Type B pancreatic cell (in vitro differentiated cells): ENCODE data around the gene THADA. TPM values are rescaled to one million over a fixed set of nuclear protein-coding genes. Genes with fewer than 3 reads are reported as not detected.
A peak's percentile ranks its signal among the peaks of the same experiment; 100 is the strongest.

Source experiments
- DNase-seq: peaks from one replicate; pipeline ENCODE4 v3.0.0; 2021; ENCODE audit warnings: mixed read lengths; ENCODE audit not compliant: unreplicated experiment; ENCODE audit errors: extremely low spot score
- H3K27ac Mint-ChIP-seq: 2 replicates; pipeline ENCODE4 v1.8.0; 2021; ENCODE audit warnings: mild to moderate bottlenecking, mixed read lengths
- H3K27me3 Mint-ChIP-seq: 2 replicates; pipeline ENCODE4 v1.8.0; 2021; ENCODE audit warnings: mixed read lengths
- H3K36me3 Mint-ChIP-seq: 2 replicates; pipeline ENCODE4 v1.8.0; 2021; ENCODE audit warnings: mixed read lengths
- H3K4me1 Mint-ChIP-seq: one replicate; pipeline ENCODE4 v1.8.0; 2021; ENCODE audit warnings: mixed read lengths; ENCODE audit not compliant: unreplicated experiment
- H3K4me3 Mint-ChIP-seq: 2 replicates; pipeline ENCODE4 v1.8.0; 2021; ENCODE audit warnings: mild to moderate bottlenecking, mixed read lengths
- H3K9me3 Mint-ChIP-seq: 2 replicates; pipeline ENCODE4 v1.8.0; 2021; ENCODE audit warnings: mixed read lengths
- CTCF ChIP-seq: fragments of 200-600 bp; sonication (generic); conservative IDR thresholded peaks from 2 replicates; pipeline ENCODE4 v1.5.0; 2021; ENCODE audit warnings: antibody characterized with exemption, mild to moderate bottlenecking
- total RNA-seq: library from RNA; stranded (reverse); gene quantifications from 2 replicates; pipeline ENCODE4 v1.2.1, GENCODE V29; 2021; ENCODE audit warnings: low replicate concordance

The THADA gene
- total RNA-seq, 1 donor from 2014 or later, result 35.6 TPM

GRCh38 chr2:43438342-43438741, 157.5 kb downstream of the THADA start:
- peaks cover 32% of the 10 kb centered on the region for H3K36me3 Mint-ChIP-seq

GRCh38 chr2:43437363-43437762, 158.5 kb downstream of the THADA start:
- Mint-ChIP-seq H3K27ac (peak overlapping the region; percentile 28), H3K4me1 (peaks cover 31% of the 10 kb centered on the region), H3K36me3 (peaks cover 35% of the 10 kb centered on the region), H3K4me3 (no peak overlapping the region), H3K9me3 (no peaks in the 10 kb centered on the region), H3K27me3 (no peaks in the 10 kb centered on the region)
- no peak for DNase-seq
- no peak for TF ChIP-seq CTCF

More at GRCh38 chr2:43438342-43438741, 157.5 kb downstream of the THADA start:
- Mint-ChIP-seq H3K9me3 (peaks cover 5% of the 10 kb centered on the region), H3K27me3 (no peaks in the 10 kb centered on the region), H3K4me3 (no peak overlapping the region), H3K27ac (peak overlapping the region; percentile 91), H3K4me1 (peaks cover 41% of the 10 kb centered on the region)
- DNase-seq, result no peak
- no peak for TF ChIP-seq CTCF

- Mint-ChIP-seq H3K4me3 (no peak overlapping the region), H3K4me1 (peaks cover 26% of the 10 kb centered on the region), H3K9me3 (no peaks in the 10 kb centered on the region), H3K27me3 (no peaks in the 10 kb centered on the region), H3K36me3 (peaks cover 31% of the 10 kb centered on the region), H3K27ac (peak overlapping the region; percentile 28)
- DNase-seq, result no peak
- no peak for TF ChIP-seq CTCF
Observed at GRCh38 chr2:43436431-43436830, 159.4 kb downstream of the THADA start.

GRCh38 chr2:43435746-43436145, 160.1 kb downstream of the THADA start:
- Mint-ChIP-seq H3K36me3 (peaks cover 35% of the 10 kb centered on the region), H3K9me3 (no peaks in the 10 kb centered on the region), H3K4me3 (no peak overlapping the region), H3K27ac (no peak overlapping the region), H3K27me3 (no peaks in the 10 kb centered on the region), H3K4me1 (peaks cover 26% of the 10 kb centered on the region)
- no peak for TF ChIP-seq CTCF
- no peak for DNase-seq

- Mint-ChIP-seq H3K36me3 (peaks cover 27% of the 10 kb centered on the region), H3K27ac (no peak overlapping the region), H3K9me3 (no peaks in the 10 kb centered on the region), H3K27me3 (no peaks in the 10 kb centered on the region), H3K4me3 (no peak overlapping the region), H3K4me1 (peaks cover 19% of the 10 kb centered on the region)
- TF ChIP-seq CTCF, result no peak
- DNase-seq, result no peak
Observed at GRCh38 chr2:43430489-43430888, 165.3 kb downstream of the THADA start.

- TF ChIP-seq CTCF, result no peak
- Mint-ChIP-seq H3K4me1 (peaks cover 26% of the 10 kb centered on the region), H3K9me3 (no peaks in the 10 kb centered on the region), H3K4me3 (no peak overlapping the region), H3K27ac (no peak overlapping the region), H3K27me3 (no peaks in the 10 kb centered on the region), H3K36me3 (peaks cover 30% of the 10 kb centered on the region)
- DNase-seq, result no peak
Observed at GRCh38 chr2:43429369-43429768, 166.5 kb downstream of the THADA start.
